GM10266 (cell line): ENCODE measurements around the gene ROBO3.

Experiments used
- DNase-seq: peaks from one replicate; pipeline ENCODE4 v3.0.0; 2012; ENCODE audit errors: extremely low spot score
- TF ChIP-seq, protein P1 (sequence below): IDR thresholded peaks from 2 replicates; pipeline ENCODE4 v1.5.1; 2012; ENCODE audit warnings: mild to moderate bottlenecking, low read depth; ENCODE audit not compliant: control insufficient read depth, insufficient read depth; ENCODE audit errors: missing control alignments

ROBO3 gene

GRCh38 chr11:124869856-124870387, 4.7 kb downstream of the ROBO3 start:
- TF ChIP-seq, protein P1, sequence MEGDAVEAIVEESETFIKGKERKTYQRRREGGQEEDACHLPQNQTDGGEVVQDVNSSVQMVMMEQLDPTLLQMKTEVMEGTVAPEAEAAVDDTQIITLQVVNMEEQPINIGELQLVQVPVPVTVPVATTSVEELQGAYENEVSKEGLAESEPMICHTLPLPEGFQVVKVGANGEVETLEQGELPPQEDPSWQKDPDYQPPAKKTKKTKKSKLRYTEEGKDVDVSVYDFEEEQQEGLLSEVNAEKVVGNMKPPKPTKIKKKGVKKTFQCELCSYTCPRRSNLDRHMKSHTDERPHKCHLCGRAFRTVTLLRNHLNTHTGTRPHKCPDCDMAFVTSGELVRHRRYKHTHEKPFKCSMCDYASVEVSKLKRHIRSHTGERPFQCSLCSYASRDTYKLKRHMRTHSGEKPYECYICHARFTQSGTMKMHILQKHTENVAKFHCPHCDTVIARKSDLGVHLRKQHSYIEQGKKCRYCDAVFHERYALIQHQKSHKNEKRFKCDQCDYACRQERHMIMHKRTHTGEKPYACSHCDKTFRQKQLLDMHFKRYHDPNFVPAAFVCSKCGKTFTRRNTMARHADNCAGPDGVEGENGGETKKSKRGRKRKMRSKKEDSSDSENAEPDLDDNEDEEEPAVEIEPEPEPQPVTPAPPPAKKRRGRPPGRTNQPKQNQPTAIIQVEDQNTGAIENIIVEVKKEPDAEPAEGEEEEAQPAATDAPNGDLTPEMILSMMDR, result no peak
- no peak for DNase-seq

- no peak for DNase-seq
- TF ChIP-seq, protein P1, result no peak
These were observed 5.2 kb downstream of the ROBO3 start for GRCh38 chr11:124870430-124870829.

DNA sequence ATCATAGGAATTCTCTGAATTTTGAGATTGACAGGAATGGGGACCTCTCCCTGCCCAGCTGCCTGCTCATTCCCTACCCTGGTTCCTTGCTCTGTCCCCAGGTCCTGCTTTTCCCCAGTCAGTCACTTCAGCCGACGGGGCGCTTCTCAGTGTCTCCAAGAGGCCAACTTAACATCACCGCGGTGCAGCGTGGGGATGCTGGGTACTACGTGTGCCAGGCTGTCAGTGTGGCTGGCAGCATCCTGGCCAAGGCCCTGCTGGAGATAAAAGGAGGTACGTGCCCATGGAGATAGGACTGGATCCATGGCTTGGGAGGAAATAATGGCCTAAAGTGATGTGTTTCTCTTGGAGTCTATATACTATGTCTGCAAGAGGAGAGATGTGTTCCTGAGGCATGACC, 7.0 kb downstream of the ROBO3 start:
- no peak for DNase-seq
- TF ChIP-seq, protein P1, result no peak

DNA sequence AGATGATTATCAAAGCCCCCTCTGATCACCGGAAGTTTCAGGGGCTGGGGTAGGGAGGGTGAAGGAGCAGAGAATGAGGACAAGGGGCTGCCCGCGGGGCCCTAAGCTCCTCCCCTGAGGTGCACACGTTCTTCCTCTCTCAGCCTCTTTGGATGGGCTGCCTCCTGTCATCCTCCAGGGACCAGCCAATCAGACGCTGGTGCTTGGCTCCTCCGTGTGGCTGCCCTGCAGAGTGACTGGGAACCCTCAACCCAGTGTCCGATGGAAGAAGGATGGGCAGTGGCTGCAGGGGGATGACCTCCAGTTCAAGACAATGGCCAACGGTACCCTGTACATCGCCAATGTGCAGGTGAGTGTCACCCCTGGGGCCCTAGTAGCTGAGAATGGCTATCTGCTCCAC, 7.5 kb downstream of the ROBO3 start:
- TF ChIP-seq, protein P1, result no peak
- no peak for DNase-seq

DNA sequence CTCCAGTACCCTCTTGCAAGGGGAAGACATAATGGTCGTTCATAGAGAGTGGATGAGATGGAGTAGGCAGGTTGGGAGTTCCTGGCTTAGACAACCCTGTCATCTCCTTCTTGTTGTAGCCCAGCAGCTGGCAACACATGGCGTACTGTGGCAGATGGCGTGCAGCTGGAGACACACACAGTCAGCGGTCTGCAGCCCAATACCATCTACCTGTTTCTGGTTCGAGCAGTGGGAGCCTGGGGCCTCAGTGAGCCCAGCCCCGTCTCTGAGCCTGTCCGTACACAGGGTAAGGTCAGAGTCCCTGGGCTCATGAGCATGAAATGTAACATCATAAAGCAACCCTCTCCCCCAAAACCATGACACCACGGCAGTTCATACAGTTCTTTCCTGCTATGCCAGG, 8.7 kb downstream of the ROBO3 start:
- no peak for DNase-seq

DNA sequence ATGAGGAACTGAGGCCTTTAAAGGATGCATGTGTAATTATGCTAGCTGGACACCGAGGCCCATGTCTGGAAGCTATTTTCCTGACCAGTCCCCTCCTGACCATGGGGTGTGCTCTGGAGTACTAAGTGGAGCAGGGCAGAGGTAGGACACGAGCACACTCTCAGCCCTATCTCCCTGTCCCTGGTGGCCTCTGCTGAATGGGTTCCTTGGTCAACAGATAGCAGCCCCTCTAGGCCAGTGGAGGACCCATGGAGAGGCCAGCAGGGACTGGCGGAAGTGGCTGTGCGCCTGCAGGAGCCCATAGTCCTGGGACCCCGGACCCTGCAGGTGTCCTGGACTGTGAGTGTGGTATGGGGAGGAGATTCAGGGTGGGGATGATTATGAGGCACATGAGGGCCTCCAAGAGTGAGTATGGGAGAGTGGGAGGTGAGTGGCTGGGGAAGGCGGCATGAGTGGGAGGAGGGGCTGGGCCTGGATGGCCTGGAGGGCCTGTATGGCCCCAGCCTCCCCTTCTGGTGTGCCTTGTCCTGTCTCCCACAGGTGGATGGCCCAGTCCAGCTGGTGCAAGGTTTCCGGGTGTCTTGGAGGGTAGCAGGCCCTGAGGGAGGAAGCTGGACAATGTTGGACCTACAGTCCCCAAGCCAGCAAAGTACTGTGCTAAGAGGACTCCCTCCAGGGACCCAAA, 9.5 kb downstream of the ROBO3 start:
- no peak for DNase-seq
- TF ChIP-seq, protein P1, result no peak

More for the DNA sequence above, 8.7 kb downstream of the ROBO3 start:
- TF ChIP-seq, protein P1, result no peak

- TF ChIP-seq, protein P1, result no peak
- no peak for DNase-seq
These were observed 10.2 kb downstream of the ROBO3 start for GRCh38 chr11:124875401-124875800.
